AG04450 (cell line): ENCODE measurements around the gene WASHC4. TPM values are rescaled to one million over a fixed set of nuclear protein-coding genes. Genes with fewer than 3 reads are reported as not detected.

ENCODE experiments used
- CTCF ChIA-PET: fragments of 300-600, 350-600 bp; formaldehyde crosslinking; extraction: SDS; loops from one replicate; lab custom pipeline; 2022; ENCODE audit warnings: antibody characterized with exemption, inconsistent platforms; lab: Charles Lee
- POLR2A ChIA-PET: fragments of 350-600 bp; formaldehyde crosslinking; extraction: SDS; loops from one replicate; lab custom pipeline; 2021; ENCODE audit warnings: antibody characterized with exemption, inconsistent platforms; lab: Yijun Ruan, JAX
- DNase-seq: peaks from one replicate; pipeline ENCODE4 v3.0.0-alpha.2; 2011; ENCODE audit warnings: low read depth, low spot score
- H3K27ac ChIP-seq: one replicate; pipeline ENCODE4 v1.5.1; 2012; ENCODE audit warnings: low read depth, low read length, control low read depth
- H3K27me3 ChIP-seq: one replicate; pipeline ENCODE4 v1.6.0; 2012; ENCODE audit warnings: low read length; ENCODE audit not compliant: control insufficient read depth, insufficient read depth
- H3K4me3 ChIP-seq: 2 replicates; pipeline ENCODE4 v1.5.1; 2011; ENCODE audit warnings: mild to moderate bottlenecking, low read depth, low read length, control low read depth
- H3K9me3 ChIP-seq: 2 replicates; pipeline ENCODE4 v1.5.1; 2012; ENCODE audit warnings: low read length; ENCODE audit not compliant: control insufficient read depth, insufficient read depth
- CTCF ChIP-seq: IDR thresholded peaks from 2 replicates; pipeline ENCODE4 v1.5.1; 2011; ENCODE audit warnings: low read depth, low read length, control low read depth, inconsistent platforms
- polyA plus RNA-seq: library from polyadenylated mRNA; depleted of rRNA; stranded (reverse); fragments of >200 nt; gene quantifications from 2 replicates; pipeline ENCODE4 v1.2.3, GENCODE V29; 2011

WASHC4 gene
- polyA plus RNA-seq, 1 experiment = 59.4 TPM

GRCh38 chr12:105116969-105117368 lies 9.4 kb downstream of the WASHC4 start:
- Histone ChIP-seq H3K4me3 (no peak overlapping the region), H3K27me3 (no peaks in the 10 kb centered on the region), H3K27ac (no peak overlapping the region), H3K9me3 (no peaks in the 10 kb centered on the region)
- CTCF ChIA-PET = no interaction called here
- POLR2A ChIA-PET = no interaction called here
- no peak for DNase-seq
- TF ChIP-seq CTCF = no peak

GRCh38 chr12:105120551-105120950 lies 13.0 kb downstream of the WASHC4 start:
- ChIA-PET CTCF (no interaction called here), POLR2A (no interaction called here)
- no peaks in the 10 kb centered on the region for H3K9me3 ChIP-seq
- no peak for TF ChIP-seq CTCF
- no peak overlapping the region for H3K4me3 ChIP-seq
- H3K27me3 ChIP-seq = no peaks in the 10 kb centered on the region
- no peak for DNase-seq
- H3K27ac ChIP-seq = no peak overlapping the region

GRCh38 chr12:105138248-105138647 lies 30.7 kb downstream of the WASHC4 start:
- H3K9me3 ChIP-seq = no peaks in the 10 kb centered on the region
- POLR2A ChIA-PET = interaction anchor here (0.5 kb wide), 1 partner anchor 1113 kb away, joined by 4 read pairs; no protein-coding TSS in a partner anchor
- no peak for TF ChIP-seq CTCF
- H3K4me3 ChIP-seq = no peak overlapping the region
- H3K27me3 ChIP-seq = no peaks in the 10 kb centered on the region
- CTCF ChIA-PET = interaction anchor here (1.6 kb wide), 1 partner anchor 245 kb away, joined by 3 read pairs; no protein-coding TSS in a partner anchor
- DNase-seq = no peak
- H3K27ac ChIP-seq = no peak overlapping the region

- TF ChIP-seq CTCF = no peak
Measured at GRCh38 chr12:105141320-105141922, 33.9 kb downstream of the WASHC4 start.

GRCh38 chr12:105142259-105142658 lies 34.7 kb downstream of the WASHC4 start:
- DNase-seq = no peak
- ChIA-PET POLR2A (no interaction called here), CTCF (no interaction called here)
- Histone ChIP-seq H3K27ac (no peak overlapping the region), H3K27me3 (no peaks in the 10 kb centered on the region), H3K4me3 (no peak overlapping the region), H3K9me3 (no peaks in the 10 kb centered on the region)
- no peak for TF ChIP-seq CTCF

More at GRCh38 chr12:105141320-105141922, 33.9 kb downstream of the WASHC4 start:
- Histone ChIP-seq H3K27ac (no peak overlapping the region), H3K9me3 (no peaks in the 10 kb centered on the region), H3K4me3 (no peak overlapping the region), H3K27me3 (no peaks in the 10 kb centered on the region)
- DNase-seq = no peak
- CTCF ChIA-PET = no interaction called here
- POLR2A ChIA-PET = no interaction called here
